Measurements from ENCODE around the gene C19orf25.

- TF ChIP-seq, protein P1, sequence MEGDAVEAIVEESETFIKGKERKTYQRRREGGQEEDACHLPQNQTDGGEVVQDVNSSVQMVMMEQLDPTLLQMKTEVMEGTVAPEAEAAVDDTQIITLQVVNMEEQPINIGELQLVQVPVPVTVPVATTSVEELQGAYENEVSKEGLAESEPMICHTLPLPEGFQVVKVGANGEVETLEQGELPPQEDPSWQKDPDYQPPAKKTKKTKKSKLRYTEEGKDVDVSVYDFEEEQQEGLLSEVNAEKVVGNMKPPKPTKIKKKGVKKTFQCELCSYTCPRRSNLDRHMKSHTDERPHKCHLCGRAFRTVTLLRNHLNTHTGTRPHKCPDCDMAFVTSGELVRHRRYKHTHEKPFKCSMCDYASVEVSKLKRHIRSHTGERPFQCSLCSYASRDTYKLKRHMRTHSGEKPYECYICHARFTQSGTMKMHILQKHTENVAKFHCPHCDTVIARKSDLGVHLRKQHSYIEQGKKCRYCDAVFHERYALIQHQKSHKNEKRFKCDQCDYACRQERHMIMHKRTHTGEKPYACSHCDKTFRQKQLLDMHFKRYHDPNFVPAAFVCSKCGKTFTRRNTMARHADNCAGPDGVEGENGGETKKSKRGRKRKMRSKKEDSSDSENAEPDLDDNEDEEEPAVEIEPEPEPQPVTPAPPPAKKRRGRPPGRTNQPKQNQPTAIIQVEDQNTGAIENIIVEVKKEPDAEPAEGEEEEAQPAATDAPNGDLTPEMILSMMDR (IDR thresholded peaks at IDR 0.05), result no peak
- no peak for TF ChIP-seq POLR2A (IDR thresholded peaks at IDR 0.05)
These were observed 50.1 kb downstream of the C19orf25 start for GRCh38 chr19:1428738-1429391.

Data from heart left ventricle (tissue), 13 donors.